ENCODE measurements around the gene LEFTY2. TPM values are rescaled to one million over a fixed set of nuclear protein-coding genes. Genes with fewer than 3 reads are reported as not detected.

The LEFTY2 gene, protein sequence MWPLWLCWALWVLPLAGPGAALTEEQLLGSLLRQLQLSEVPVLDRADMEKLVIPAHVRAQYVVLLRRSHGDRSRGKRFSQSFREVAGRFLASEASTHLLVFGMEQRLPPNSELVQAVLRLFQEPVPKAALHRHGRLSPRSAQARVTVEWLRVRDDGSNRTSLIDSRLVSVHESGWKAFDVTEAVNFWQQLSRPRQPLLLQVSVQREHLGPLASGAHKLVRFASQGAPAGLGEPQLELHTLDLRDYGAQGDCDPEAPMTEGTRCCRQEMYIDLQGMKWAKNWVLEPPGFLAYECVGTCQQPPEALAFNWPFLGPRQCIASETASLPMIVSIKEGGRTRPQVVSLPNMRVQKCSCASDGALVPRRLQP
- total RNA-seq, result under 0.01 TPM in 1 of 2 replicates, not detected in the other

DNA sequence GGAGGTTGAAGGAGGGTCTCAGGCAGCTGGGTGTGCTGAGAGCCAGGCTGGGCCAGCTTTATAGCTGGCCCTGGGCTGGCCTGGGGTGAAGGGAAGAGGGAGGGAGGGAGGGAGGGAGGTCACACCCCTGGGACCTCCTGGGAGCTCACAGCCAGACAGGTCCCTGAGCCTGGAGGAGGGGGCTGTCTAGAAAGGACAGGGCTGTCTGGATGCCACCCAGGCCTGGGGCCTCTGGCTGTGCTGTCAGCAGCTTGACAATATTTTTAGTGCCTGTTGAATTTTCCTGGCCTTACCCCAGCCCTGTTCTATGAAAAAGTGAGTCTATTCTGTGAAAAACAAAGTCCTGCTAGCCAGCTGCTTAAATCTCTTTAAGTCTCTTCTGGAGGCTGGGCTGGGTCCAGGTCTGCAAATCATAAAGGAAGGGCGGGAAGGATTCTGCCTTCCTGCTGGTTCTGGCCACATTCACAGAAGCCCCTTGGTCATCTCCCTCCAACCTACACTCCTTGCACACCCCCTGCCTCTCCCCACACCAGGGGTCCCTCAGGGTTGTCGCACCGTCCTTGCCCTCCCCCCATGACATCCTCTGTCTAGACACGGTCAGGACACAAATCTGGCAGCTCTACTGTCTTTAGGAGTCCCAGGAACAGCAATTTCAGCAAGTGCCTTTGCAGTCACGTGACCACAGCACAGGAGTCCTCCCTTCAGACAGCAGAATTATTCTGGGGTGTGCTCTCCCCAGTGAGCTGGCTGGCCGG lies at the start of gene LEFTY2:
LEFTY2 (minus strand) TSS at position 34 of the 755 bp plus-strand sequence. CDS start 80 bp downstream, outside the sequence.
- H3K4me3 ChIP-seq (ENCODE audit: low read depth, low read length), result no peak within 1 kb of the TSS
- no peak for DNase-seq (ENCODE audit: low read depth)
- TF ChIP-seq, protein P1, sequence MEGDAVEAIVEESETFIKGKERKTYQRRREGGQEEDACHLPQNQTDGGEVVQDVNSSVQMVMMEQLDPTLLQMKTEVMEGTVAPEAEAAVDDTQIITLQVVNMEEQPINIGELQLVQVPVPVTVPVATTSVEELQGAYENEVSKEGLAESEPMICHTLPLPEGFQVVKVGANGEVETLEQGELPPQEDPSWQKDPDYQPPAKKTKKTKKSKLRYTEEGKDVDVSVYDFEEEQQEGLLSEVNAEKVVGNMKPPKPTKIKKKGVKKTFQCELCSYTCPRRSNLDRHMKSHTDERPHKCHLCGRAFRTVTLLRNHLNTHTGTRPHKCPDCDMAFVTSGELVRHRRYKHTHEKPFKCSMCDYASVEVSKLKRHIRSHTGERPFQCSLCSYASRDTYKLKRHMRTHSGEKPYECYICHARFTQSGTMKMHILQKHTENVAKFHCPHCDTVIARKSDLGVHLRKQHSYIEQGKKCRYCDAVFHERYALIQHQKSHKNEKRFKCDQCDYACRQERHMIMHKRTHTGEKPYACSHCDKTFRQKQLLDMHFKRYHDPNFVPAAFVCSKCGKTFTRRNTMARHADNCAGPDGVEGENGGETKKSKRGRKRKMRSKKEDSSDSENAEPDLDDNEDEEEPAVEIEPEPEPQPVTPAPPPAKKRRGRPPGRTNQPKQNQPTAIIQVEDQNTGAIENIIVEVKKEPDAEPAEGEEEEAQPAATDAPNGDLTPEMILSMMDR (IDR thresholded peaks at IDR 0.05; ENCODE audit: insufficient read depth, low read depth, low read length), result no peak

DNA sequence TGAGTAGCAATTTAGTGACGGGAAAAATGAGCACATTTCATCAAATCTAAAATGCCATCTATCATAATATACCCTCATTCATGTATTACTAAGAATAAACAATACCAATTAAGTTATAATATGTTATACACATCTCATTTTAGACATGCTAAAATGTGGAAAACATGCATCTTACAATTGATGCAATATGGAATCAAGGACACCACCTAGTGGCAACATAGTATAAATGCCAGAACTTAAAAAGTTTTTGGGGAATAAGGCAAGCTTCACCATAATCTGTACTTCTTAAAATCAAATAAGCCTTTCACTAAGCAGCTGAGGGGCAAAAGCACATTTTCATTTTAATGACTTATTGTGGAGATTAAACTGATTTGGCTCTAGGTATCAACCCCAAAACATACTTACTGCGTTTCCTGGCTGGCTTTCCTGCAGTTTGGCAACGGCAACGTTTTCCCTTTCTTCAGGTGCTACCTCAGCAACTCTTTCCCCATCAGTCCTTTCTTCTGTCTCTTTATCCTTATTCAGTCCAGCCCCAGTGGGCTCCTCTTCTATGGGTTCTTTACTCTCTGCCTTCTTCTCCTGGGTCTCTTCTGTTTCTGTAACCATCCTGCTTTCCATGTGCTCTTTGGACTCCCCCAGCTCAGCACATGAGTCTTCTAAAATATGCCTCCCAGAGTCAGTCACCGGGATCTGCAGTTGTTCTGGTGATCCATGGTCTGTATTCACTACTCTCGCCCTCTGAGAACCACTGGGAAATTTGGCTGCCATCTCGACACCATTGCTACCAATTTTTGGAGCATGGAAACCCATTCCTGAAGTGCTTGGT lies 46.7 kb upstream of the LEFTY2 start:
- TF ChIP-seq, protein P1 (IDR thresholded peaks at IDR 0.05; ENCODE audit: insufficient read depth, low read depth, low read length), result peak; percentile 71
- peak; percentile 58 for DNase-seq (ENCODE audit: low read depth)
- H3K4me3 ChIP-seq (ENCODE audit: low read depth, low read length), result no peak overlapping the region

DNA sequence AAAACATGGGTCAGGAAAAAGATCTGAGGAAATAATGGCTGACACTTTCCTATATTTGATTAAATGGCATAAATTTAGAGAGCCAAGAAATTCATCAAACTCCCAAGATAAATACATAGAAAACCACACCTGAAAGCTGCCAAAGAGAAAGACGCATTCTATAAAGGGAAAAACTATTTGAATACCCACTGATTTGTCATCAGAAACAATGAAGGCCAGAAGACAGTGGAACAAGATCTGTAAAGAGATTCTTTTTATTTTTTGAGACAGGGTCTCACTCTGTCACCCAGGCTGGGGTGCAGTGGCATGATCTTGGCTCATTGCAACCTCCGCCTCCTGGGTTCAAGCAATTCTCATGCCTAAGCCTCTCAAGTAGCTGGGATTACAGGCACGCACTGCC lies 40.7 kb upstream of the LEFTY2 start:
- H3K4me3 ChIP-seq (ENCODE audit: low read depth, low read length), result no peak overlapping the region
- TF ChIP-seq, protein P1 (IDR thresholded peaks at IDR 0.05; ENCODE audit: insufficient read depth, low read depth, low read length), result no peak

DNA sequence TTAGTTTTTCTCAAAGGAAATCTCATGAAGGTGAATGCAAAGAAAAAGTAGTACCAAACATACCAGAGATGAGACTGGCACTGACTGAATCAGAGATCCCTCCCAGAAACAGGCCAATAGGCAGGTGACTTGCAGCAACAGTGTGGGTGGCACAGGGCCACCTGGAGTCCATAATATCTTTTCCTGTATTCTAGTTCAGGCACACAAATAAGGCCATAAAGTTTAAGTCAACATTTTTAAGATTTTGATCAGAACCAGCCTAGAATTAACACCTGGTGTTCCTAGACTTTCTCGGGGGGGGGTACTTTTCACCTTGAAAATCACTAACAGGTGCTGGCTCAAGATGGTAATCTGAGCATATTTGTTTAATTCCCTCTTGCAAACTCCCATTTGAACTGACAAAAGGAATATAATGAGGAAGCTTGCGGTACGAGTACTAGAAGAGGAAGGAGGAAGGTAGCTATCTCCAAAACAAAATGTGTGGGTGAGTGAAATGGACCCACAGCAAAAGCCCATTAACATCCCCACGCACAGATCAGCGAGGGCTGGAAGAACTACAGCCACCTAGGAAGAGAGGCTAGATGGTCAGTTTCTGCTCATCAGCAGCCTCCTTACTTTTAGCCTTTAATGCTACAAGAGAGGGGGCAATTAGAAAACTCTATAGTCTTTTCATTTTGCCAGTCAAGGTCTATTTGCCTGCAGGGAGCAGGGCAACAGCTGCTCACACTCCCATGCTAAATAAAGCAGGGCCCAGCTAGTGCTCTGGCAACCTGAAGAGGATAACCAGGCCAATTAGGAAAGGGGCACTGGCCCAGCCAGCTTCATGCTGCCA lies 39.2 kb upstream of the LEFTY2 start:
- TF ChIP-seq, protein P1 (IDR thresholded peaks at IDR 0.05; ENCODE audit: insufficient read depth, low read depth, low read length), result no peak
- no peak overlapping the region for H3K4me3 ChIP-seq (ENCODE audit: low read depth, low read length)
- DNase-seq (ENCODE audit: low read depth), result no peak

More for the DNA sequence above, 40.7 kb upstream of the LEFTY2 start:
- DNase-seq (ENCODE audit: low read depth), result no peak

DNA sequence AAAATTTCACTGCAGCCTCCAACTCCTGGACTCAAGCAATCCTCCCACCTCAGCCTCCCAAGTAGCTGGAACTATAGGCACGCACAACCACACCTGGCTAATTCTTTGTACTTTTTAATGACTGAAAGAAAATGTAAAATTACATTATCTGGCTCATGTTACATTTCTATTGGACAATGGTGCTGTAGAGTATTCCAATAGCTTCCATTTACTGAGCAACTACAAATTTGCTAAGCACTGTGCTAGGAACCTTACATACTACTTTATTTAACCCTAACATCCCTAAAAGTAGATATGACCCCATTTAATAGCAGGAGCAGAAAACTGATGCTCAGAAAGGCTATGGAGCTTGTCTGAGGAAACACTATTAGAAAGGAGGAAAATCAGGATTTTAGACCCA lies 38.4 kb upstream of the LEFTY2 start:
- TF ChIP-seq, protein P1 (IDR thresholded peaks at IDR 0.05; ENCODE audit: insufficient read depth, low read depth, low read length), result no peak
- DNase-seq (ENCODE audit: low read depth), result no peak
- H3K4me3 ChIP-seq (ENCODE audit: low read depth, low read length), result no peak overlapping the region

All from fibroblast of villous mesenchyme (primary cell).